Fibroblast of the aortic adventitia (primary cell): ENCODE results near the gene BNC2. TPM values are rescaled to one million over a fixed set of nuclear protein-coding genes. Genes with fewer than 3 reads are reported as not detected.

Experiments used
- DNase-seq: peaks from one replicate; pipeline ENCODE4 v3.0.0-alpha.2; 2010; ENCODE audit warnings: low read depth
- H3K4me3 ChIP-seq: 2 replicates; pipeline ENCODE4 v1.5.1; 2011; ENCODE audit warnings: low read depth, mild to moderate bottlenecking, control low read depth, low read length, moderate library complexity
- CTCF ChIP-seq: IDR thresholded peaks from 2 replicates; pipeline ENCODE4 v1.5.1; 2011; ENCODE audit warnings: mild to moderate bottlenecking, low read length, control low read depth, inconsistent platforms; ENCODE audit not compliant: insufficient read depth
- total RNA-seq: library from RNA; depleted of rRNA; stranded (reverse); fragments of >200 nt; gene quantifications from 2 replicates; pipeline ENCODE4 v1.2.3, GENCODE V29; 2012; ENCODE audit warnings: low replicate concordance

The BNC2 gene
- total RNA-seq, 1 donor = 53.3 TPM

- peak; percentile 43 for DNase-seq
- no peak overlapping the region for H3K4me3 ChIP-seq
- no peak for TF ChIP-seq CTCF
Measured at GRCh38 chr9:16571127-16571802, 299.2 kb downstream of the BNC2 start.

- no peak for DNase-seq
- H3K4me3 ChIP-seq = no peak overlapping the region
- no peak for TF ChIP-seq CTCF
Measured at GRCh38 chr9:16563446-16563845, 307.0 kb downstream of the BNC2 start.

- no peak overlapping the region for H3K4me3 ChIP-seq
- no peak for TF ChIP-seq CTCF
- DNase-seq = no peak
Measured at GRCh38 chr9:16561121-16561520, 309.3 kb downstream of the BNC2 start.

- TF ChIP-seq CTCF = no peak
- H3K4me3 ChIP-seq = no peak overlapping the region
- DNase-seq = no peak
Measured at GRCh38 chr9:16559418-16560188, 310.9 kb downstream of the BNC2 start.

- no peak overlapping the region for H3K4me3 ChIP-seq
- no peak for TF ChIP-seq CTCF
- no peak for DNase-seq
Measured at GRCh38 chr9:16555802-16556201, 314.7 kb downstream of the BNC2 start.

GRCh38 chr9:16553869-16554540 lies 316.5 kb downstream of the BNC2 start:
- no peak for TF ChIP-seq CTCF
- H3K4me3 ChIP-seq = no peak overlapping the region
- peak; percentile 82 for DNase-seq
